Subcutaneous adipose tissue (tissue), 4 donors: ENCODE results near the gene TEDC1. TPM values are rescaled to one million over a fixed set of nuclear protein-coding genes. Genes with fewer than 3 reads are reported as not detected.

Experiments used
- CTCF ChIP-seq: fragments of 450-650 bp; IDR thresholded peaks from one replicate; pipeline ENCODE4 v1.5.1; 2016; ENCODE audit warnings: low read depth, mild to moderate bottlenecking, control low read depth, antibody characterized with exemption, moderate library complexity
- total RNA-seq, 4 donors: library from RNA; depleted of rRNA; stranded (reverse); fragments of >200 nt; gene quantifications; one replicate each; pipeline ENCODE4 v1.1.0, GENCODE V29; 2016

The TEDC1 gene
- total RNA-seq, 4 donors from 2014 or later: 1.3 to 3.5 (median 2.1) TPM

- no peak for TF ChIP-seq CTCF
These were observed 43.5 kb downstream of the TEDC1 start for GRCh38 chr14:105534586-105534985.

- TF ChIP-seq CTCF: no peak
These were observed 45.0 kb downstream of the TEDC1 start for GRCh38 chr14:105536051-105536450.

DNA sequence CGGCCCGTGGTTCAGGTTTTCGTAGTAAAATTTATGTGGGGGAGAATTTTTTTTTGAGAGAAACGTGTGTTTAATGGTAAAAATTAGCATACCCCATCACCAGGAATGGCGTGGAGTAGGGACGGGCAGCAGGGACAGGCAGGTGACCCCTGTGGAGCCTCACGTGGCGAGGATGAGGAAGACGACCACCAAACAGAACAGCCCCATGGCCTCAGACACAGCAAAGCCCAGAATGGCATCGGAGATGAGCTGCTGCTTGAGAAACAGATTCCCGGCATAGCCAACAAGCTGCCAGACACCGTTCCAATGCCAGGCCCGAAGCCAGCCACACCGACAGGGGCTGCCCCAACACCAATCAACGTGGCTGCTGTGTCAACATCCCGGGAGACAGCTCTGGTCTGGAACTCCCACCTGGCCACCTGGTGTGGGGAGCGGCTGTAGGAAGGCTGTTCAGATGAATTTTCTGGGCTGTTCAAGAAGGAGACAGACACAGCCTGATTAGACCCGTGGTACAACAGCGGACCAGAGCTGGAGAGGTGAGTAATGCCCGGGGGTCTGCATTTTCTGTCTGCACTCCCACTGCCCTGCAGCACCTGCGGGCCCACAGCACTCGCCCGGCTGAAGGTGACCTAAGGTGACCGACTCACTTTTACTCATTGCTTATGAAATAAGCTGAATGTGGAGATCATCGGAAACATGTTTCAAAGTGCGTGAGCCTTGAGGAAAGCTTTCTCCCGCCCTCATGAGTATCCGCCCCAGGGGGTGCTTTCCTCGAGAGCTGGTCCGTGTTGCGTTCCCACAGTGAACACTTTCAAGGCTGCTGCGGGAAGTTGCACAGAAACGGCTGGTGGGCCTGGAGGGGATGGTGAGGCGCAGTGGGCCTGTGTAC, 45.9 kb downstream of the TEDC1 start:
- no peak for TF ChIP-seq CTCF

DNA sequence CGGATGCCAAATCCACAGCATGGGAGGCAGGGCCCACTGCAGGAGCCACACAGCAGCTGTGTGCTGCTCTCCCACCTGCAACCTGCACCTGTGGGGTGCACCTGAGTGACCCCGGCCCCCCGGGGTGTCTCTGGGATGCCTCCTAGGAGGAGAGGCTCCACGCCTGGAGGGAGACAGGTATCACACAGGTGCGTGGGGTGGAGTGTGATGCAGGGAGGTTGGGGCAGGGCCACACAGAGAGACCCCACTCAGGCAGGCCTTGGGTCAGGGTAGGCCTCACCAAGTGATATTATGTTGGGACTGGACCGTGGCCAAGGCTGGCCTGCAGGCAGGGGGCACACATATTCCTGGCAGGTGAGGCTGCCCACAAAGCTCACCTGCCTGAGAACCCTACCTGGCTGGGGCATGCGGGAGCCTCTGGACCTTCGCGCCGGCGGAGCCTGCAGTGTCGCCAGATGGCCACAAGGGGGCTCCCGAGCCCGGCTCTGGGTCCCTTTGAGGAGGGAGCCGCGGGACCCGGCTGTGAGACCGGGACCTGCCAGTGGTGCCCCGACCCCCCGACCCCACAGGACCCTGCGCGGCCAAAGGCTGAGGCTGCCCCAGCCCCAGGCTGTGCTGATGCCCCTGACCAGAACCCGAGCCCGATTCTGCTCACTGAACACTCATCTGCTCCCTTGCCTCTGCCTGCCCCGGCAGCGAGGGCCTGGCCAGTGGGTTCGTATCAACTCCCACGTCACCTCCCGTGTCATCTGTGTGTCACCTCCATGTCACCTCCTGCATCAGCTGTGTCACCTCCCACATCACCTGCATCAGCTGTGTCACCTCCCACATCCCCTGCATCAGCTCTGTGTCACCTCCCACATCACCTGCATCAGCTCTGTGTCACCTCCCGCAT, 46.8 kb downstream of the TEDC1 start:
- no peak for TF ChIP-seq CTCF

DNA sequence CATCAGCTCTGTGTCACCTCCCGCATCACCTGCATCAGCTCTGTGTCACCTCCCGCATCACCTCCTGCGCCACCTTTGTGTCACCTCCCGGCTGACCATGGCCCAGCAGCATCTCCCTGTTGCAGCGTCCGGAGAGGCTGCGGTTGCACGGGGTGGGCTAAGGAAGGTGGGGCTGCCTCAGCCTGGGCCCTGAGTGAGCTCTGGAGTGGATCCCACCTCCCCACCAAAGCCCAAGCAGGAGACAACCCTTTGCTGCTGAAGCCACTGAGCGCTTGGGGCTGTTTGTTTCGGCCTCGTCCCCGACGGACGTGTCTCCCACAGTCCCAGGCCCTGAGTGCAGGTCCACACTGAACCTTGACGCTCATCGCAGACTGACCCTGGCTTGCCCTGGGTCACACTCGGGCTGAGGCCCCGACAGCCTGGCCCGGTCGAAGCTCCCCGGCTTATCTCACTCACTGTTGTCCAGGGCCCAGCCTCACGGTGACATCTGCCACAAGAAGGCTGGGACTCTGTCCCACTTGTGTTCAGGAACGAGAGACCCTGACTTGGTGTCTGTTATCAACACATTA, 47.5 kb downstream of the TEDC1 start:
- TF ChIP-seq CTCF: no peak

- no peak for TF ChIP-seq CTCF
These were observed 49.8 kb downstream of the TEDC1 start for GRCh38 chr14:105540811-105541210.
